ENCODE data around the gene KRTAP2-2. TPM values are rescaled to one million over a fixed set of nuclear protein-coding genes. Genes with fewer than 3 reads are reported as not detected.
"Not testable (repeated sequence)": the region's sequence is repeated elsewhere in the genome, so short reads cannot be mapped to it uniquely, and the experiment has no call there.

Gene KRTAP2-2
- total RNA-seq, 1 experiment from 2014 or later, result not detected

DNA sequence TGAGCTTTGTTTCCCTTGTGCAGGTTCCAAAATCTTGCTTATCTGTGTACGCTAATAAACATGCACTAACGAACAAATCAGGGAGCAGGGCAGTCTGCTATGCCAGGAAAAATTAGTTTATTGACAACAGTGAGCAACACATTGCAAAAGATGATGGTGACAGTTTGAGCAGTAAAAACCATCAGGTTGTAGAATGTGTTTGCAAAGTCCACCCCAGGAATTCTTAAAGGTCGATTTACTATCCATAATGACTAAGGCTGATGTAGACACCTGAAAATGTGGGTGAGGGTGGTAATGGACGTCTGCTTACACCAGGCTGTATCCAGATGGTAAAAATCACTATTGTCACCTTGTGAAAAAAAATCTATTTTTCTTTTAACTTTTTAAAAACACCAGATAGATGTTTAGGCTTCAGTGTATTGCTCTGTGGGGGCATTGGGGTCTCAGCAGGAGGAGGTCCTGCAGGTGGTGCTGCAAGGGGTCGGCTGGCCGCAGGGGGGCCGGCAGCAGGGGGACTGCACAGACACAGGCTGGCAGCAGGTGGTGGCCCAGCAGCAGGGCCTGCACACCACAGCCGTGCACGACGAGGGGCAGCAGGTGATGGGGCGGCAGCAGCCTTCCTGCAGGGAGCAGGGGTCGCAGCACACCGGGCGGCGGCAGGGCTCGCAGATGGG lies 10.1 kb upstream of the KRTAP2-2 start:
- not testable (repeated sequence) for DNase-seq (ENCODE audit: low read depth)

DNA sequence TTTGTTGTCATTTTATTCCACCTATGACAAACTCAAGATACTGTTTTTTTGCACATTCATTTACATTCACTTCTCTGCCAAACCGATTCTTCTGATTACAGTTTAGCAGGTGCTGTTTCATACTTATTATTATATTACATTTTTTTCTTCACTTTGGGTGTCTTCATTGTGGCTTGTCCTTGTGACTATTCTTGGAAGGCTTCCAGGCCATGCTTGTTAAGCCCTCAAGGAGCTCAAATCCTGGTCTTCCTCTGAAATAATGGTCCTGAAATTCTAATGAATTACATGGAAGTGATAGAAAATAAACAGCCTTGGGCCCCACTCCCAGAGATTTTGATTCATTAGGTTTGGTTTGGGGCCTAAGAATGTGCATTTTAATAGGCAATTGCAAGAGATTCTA lies 9.3 kb upstream of the KRTAP2-2 start:
- DNase-seq (ENCODE audit: low read depth), result no peak

GRCh38 chr17:41063449-41063848 lies 8.4 kb upstream of the KRTAP2-2 start:
- DNase-seq (ENCODE audit: low read depth), result no peak

DNA sequence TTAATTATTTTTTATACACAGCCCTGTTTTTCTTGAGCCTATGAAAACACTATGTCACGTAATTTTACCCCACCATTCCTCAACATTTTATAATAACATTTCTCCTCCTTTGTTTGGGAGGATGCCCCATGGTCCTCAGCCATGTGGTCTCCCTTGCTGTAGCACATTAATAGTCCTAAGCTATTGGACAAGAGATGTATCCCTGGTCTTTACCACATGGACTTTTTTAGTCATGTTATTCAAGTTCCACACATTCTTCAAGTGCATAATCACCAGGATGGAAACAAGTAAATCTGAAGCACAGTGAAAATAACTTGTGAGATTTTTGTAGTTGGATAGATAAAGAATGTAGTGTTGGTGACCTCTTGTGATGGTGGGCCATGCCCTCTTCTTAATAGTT lies 6.9 kb upstream of the KRTAP2-2 start:
- DNase-seq (ENCODE audit: low read depth), result peak; percentile 96

GRCh38 chr17:41060052-41060604 lies 5.1 kb upstream of the KRTAP2-2 start, which contains the start of gene KRTAP2-3:
Gene KRTAP2-3, minus strand, starts transcription at chr17:41060114. Its CDS starts 64 bp downstream, at chr17:41060050.
- DNase-seq (ENCODE audit: low read depth), result peak; percentile 94

DNA sequence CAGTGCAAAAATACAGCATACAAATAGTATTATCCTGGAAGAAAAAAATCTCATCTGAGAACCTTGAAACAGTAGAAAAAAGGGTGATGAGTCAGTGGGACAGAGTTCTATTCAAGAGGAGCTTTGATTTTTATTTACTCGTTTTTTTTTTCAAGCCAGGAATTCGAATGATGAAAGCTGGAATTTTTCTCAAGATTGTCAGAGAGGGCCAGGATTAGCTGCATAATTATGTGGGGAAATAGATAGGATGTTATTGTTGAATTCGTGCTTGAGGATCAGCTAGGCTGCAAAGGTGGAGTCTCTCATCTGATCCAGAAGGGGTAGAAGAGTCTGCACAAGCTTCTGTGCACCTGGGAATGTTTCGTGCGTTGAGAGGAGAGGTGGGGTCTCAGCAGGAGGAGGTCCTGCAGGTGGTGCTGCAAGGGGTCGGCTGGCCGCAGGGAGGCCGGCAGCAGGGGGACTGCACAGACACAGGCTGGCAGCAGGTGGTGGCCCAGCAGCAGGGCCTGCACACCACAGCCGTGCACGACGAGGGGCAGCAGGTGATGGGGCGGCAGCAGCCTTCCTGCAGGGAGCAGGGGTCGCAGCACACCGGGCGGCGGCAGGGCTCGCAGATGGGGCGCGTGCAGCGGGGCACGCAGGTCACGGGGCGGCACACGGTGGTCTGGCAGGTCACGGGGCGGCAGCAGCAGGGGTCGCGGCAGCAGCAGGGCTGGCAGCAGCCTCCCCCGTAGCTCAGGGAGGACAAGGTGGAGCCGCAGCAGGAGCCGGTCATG lies 4.4 kb upstream of the KRTAP2-2 start:
- peak; percentile 93 for DNase-seq (ENCODE audit: low read depth)

DNA sequence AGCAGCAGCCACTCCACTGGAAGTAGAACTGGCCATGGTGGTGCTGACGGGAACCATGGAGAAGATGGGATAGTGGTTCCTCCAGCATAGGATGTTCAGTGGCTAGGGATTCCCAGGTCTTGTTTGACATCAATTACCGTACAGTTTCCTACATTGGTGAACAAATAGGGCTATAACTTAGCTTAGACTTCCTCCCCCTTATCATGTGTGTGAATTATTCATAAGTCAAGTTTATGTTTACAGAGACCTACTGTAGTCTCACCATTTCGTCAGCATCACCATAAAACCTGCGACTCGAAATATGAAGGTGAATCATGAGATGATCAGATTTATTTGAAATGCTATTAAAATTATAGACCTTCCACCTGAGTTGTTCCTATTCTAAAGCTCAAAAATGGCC lies 3.7 kb upstream of the KRTAP2-2 start:
- no peak for DNase-seq (ENCODE audit: low read depth)

DNA sequence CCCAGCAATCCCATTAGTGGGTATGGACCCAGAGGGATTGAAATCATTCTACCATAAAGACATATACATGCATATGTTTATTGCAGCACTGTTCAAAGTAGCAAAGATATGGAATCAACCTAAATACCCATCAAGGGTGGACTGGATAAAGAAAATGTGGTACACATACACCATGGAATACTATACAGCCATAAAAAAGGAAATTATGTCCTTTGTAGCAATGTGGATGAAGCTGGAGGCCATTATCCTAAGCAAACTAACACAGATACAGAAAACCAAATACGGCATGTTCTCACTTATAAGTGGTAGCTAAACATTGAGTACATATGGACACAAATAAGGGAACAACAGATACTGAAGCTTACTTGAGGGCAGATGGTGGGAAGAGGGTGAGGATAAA lies 2.5 kb upstream of the KRTAP2-2 start:
- DNase-seq (ENCODE audit: low read depth), result no peak

DNA sequence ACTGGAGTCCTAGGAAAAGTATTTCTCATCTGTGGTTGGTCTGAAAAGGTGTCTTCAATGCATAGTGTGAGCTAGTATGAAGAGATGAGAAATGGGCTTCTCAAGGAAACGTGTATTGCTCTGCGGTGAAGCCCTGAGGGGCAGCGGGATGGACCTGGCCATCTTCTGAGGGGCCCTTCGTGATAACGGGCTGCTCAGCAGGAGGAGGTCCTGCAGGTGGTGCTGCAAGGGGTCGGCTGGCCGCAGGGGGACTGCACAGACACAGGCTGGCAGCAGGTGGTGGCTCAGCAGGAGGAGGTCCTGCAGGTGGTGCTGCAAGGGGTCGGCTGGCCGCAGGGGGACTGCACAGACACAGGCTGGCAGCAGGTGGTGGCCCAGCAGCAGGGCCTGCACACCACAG lies 474 bp downstream of the KRTAP2-2 start:
- DNase-seq (ENCODE audit: low read depth), result not testable (repeated sequence)

DNA sequence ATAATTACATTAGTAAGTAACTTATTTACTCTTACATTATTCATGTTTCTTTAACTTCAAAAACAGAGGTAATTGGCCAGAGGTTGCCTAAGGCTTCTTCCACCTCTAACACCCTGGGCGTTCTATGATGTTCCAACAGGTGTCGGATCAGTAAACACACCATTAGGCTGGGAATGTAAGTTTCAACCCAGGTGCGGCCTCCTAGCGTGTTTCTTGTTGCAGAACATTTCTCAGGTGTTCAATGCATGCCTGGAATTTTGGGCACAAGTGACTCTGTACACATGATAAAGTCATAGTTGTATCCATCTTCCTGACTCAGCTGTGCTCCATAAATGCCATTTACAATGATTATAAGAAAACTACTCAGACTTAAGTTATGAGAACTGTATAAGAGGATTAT lies 1.0 kb downstream of the KRTAP2-2 start:
- no peak for DNase-seq (ENCODE audit: low read depth)

- peak; percentile 66 for DNase-seq (ENCODE audit: low read depth)
These were observed 2.5 kb downstream of the KRTAP2-2 start for GRCh38 chr17:41052566-41052965.

GRCh38 chr17:41049110-41049509 lies 5.9 kb downstream of the KRTAP2-2 start:
- peak; percentile 93 for DNase-seq (ENCODE audit: low read depth)

- DNase-seq (ENCODE audit: low read depth), result peak; percentile 78
These were observed 6.6 kb downstream of the KRTAP2-2 start for GRCh38 chr17:41048441-41048840.

- not testable (repeated sequence) for DNase-seq (ENCODE audit: low read depth)
These were observed 8.1 kb downstream of the KRTAP2-2 start, which contains the start of gene KRTAP2-1 for GRCh38 chr17:41046735-41047465. Gene KRTAP2-1, minus strand, starts transcription at chr17:41047316. Its CDS starts 49 bp downstream, at chr17:41047267.

- DNase-seq (ENCODE audit: low read depth), result no peak
These were observed 12.1 kb downstream of the KRTAP2-2 start for GRCh38 chr17:41042953-41043352.

DNA sequence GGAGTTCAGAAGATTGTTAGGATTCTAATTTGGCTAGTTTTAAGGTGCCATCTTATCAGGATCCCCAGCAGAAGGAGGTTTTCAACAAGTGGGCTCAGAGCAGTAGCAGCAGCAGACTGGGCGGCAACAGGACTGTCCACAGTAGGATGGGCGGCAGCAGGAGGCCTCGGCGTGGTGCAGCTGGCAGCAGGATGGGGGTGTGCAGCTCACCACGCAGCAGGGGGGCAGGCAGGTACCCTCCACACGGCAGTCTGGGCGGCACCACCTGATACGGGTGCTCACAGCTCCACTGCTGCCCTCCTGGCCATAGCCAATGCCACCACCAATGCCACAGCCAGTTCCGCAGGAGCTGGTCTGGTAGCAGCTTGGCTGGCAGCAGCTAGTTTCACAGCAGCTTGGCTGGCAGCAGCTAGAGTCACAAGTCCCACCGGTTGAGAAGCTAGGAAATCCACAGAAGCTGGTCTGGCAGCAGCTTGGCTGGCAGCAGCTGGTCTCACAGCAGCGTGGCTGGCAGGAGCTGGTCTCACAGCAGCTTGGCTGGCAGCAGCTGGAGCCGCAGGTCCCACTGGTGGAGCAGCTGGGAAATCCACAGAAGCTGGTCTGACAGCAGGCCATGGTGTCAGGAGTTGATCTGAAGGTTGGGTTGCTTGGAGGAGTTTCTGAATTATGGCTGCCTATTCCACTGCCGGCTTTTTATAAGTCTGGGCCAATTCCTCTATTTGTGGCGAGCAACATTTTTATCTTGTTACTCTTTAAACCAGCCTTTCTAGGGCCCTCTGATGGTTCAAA lies 14.1 kb downstream of the KRTAP2-2 start, which contains the start of gene KRTAP1-1:
Gene KRTAP1-1, minus strand, starts transcription at position 668 of the 789 bp plus-strand sequence. Its CDS starts 53 bp downstream, at position 615.
- DNase-seq (ENCODE audit: low read depth), result peak; percentile 65

DNA sequence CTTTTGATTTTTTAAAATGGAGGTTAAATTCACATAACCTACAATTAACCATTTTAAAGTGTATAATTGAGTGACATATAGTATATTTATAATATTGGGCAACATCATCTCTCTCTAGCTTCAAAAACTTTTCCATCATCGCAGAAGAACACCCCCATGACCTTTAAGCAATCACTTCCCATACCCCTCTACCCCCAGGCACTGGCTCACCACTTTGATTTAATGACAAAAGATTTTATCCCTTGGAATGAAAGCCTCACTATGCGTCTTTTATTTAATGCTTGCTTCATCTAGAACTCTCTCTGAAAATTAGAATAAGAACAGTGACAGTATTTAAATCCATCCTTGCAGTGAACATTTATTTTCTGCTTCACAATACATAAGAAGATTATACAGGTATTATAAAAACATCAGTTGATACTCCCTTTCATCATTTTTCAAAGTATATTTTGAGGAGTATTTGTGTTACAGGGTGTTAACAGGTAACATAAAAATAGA lies 17.1 kb downstream of the KRTAP2-2 start:
- no peak for DNase-seq (ENCODE audit: low read depth)

DNA sequence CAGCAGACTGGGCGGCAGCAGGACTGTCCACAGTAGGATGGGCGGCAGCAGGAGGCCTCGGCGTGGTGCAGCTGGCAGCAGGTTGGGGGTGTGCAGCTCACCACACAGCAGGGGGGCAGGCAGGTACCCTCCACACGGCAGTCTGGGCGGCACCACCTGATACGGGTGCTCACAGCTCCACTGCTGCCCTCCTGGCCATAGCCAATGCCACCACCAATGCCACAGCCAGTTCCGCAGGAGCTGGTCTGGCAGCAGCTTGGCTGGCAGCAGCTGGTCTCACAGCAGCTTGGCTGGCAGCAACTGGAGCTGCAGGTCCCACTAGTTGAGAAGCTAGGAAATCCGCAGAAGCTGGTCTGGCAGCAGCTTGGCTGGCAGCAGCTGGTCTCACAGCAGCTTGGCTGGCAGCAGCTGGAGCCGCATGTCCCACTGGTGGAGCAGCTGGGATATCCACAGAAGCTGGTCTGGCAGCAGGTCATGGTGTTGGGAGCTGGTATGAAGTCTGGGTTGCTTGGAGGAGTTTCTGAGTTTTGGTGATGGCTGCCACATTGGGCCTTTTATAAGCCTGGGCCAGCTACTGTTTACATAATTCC lies 20.6 kb downstream of the KRTAP2-2 start, which contains the start of gene KRTAP1-3:
Gene KRTAP1-3, minus strand, starts transcription at position 529 of the 590 bp plus-strand sequence. Its CDS starts 53 bp downstream, at position 476.
- peak; percentile 68 for DNase-seq (ENCODE audit: low read depth)

DNA sequence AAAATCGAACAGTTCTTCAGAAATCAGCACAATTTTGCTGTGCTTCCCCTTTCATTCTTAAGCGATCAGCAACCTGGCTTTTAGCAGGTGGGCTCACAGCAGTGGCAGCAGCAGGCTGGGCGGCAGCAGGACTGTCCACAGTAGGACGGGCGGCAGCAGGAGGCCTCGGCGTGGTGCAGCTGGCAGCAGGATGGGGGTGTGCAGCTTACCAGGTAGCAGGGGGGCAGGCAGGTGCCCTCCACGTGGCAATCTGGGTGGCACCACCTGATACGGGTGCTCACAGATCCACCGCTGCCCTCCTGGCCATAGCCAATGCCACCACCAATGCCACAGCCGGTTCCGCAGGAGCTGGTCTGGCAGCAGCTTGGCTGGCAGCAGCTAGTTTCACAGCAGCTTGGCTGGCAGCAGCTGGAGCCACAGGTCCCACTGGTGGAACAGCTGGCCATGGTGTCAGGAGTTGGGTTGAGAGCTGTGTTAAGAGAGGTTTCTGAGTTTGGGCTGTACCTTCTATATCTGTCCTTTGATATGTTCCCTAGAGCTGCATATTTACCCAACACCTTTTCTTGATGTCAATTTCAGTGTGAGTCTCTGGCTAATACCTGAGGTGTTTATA lies 25.3 kb downstream of the KRTAP2-2 start, which contains the start of gene KRTAP1-4:
Gene KRTAP1-4, minus strand, starts transcription at position 563 of the 613 bp plus-strand sequence. Its CDS starts 117 bp downstream, at position 446.
- no peak for DNase-seq (ENCODE audit: low read depth)
